ENCODE results near the gene UBL3.

Gene UBL3

DNA sequence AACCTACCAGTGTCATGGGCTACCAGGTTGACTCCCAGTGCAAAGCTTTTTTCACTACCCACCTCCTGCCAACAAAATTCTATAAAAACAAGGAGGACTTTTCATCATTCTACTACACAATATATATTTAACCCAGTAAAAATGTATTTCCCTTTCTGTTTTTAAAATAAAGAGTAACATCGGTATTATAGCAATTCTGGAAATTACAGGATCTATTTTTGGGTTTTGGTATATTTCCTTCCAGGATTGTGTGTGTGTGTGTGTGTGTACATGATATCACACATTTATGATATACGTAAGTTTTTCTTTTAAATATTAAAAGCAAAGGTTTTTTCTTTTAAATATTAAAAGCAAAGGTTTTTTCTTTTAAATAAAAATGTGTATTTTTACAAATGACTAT, 6.0 kb upstream of the UBL3 start:
- DNase-seq (ENCODE audit: low spot score), result no peak

DNA sequence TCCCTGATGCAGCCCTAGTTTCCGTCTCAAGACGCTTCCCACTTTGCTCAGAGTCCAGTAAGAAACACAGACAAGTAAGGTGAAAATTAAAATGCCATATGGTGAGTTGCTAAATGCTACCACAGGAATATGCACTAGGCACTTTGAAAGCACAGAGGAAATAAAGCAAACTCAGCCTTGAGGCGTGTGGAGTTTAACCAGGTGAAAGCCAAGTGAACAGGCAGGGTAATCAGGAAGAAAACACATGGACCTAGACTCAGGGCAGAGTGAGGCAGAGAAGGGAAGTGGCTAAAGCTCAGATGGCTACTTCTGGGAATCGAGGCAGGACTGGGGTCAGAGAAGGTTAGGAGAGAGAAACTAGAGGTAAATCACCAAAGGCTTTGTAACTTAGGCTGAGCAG, 5.4 kb upstream of the UBL3 start:
- DNase-seq (ENCODE audit: low spot score), result no peak

DNA sequence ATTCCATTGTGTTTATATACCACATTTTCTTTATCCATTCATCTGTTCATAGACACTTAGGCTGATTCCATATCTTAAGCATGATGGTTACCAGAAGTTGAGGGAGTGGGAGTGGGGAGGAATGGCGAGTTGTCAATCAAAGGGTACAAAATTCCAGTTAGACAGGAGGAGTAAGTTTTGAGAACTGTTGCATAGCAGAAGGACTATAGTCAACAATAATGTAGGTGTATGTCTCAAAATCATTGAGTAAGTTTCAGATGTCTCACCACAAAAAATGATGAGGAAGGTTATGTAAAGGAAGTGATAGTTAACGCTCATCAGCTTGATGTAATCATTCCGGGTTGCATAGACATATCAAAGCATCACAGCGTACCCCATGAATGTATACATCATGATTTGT, 4.6 kb upstream of the UBL3 start:
- no peak for DNase-seq (ENCODE audit: low spot score)

DNA sequence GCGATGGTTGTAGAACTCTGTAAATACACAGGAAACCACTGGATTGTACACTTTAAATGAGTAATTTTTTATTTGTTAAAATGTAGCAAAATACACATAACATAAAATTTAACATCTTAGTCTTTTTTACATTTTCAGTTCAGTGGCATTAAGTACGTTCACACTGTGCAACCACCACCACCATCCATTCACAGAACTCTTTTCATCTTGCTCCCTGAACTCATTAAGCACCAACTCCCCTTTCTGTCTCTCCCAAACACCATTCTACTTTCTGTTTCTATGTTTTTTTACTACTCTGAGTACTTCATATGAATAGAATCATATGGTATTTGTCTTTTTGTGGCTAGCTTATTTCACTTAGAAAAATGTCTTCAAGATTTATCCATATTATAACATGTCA, 2.7 kb upstream of the UBL3 start:
- no peak for DNase-seq (ENCODE audit: low spot score)

DNA sequence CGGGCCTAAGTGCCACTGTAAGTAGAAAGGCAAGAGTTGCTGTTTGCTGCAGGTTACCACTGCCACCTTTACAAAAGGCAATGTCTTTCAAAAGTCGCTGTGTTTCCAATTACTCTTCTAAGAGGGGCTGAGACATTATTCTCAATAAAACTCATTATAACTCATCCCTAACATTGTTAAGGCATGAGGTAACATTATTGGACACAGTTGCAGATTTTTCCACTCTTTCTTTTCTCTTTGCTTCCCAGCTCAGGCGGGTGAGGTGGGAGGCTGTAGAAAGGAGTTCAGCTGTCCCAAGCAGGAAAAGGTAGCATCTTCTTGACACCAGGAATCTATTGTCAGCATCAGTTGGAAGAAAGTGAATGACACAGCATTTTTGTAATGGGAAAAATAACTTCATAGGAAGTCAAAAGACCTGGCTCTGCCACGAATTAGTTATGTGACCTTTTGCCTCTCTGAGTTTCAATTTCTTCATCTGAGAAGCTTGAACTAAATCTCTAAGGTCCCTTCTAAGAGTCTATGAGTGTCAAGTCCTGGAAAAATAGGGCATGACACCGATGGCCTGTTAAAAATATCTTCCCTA, 2.1 kb upstream of the UBL3 start:
- no peak for DNase-seq (ENCODE audit: low spot score)

DNA sequence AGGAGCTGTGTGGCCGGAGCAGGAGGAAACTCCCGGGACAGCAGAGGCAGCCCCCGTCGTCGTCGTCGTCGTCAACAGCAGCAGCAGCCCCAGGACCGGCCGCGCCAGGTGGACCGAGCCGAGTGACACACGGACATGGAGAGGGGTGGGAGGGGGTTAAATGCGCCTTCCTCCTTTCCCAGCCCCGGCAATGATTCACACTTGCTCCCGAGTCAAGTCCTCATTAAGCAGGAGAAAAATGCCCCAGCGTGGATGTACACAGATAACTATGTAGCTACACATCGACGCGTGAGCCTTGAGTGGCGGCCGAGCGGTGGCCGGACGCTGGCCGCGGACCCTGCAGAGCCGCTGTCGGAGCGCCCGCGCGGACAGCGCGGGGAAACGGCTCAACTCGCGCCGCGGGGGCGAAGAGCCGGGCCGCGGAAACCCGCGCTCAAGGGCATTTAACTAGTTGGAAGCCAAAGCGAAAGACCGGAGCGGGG, 645 bp downstream of the UBL3 start:
- peak; percentile 47 for DNase-seq (ENCODE audit: low spot score)

DNA sequence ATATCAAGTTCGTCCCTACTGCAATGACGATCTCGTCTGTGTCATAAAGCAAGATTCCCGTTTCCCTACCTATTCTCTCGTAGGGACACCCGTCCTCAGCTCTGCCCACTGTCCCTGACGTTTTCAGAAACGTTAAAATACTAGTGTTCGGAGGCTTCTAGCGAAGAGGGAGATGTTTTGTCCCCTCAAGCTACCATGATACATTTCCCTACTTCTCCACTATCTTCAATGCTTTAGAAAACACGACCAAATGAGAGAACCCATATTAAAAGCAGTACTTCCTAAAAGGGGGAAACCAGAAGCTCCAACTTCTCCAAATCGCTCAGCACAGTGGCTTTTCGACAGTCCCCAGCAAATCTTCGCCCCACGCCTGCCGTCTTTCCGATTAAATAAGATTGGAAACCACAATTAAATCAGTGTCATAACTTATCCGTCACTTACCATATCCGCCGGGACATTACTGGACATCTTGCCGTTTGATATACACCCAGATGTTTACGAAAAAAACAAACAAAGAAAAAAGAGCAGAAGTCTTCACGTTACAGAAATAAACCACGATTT, 1.3 kb downstream of the UBL3 start:
- DNase-seq (ENCODE audit: low spot score), result no peak

DNA sequence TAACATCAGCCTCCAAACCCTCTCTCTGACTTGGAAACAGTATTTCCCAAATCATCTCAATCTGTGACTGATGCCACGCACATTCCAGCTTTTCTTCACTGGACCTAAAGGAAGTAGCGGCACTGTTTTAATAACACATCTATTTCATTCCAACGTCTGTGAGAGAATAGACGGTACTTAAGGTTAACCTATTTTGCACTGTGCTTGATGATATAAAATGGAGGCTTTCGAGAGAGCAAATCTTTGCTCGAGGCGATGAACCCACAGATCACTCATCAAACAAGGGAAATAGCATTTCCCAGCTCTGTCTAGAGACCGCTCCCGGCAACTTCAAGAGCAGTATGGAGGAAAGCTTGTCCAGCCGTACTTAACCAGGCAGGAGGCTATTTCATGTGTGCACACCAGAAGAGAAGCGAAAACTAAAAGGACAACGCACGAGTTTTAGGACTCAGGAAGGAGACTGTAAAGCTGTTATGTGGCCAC, 2.9 kb downstream of the UBL3 start:
- DNase-seq (ENCODE audit: low spot score), result peak; percentile 20

DNA sequence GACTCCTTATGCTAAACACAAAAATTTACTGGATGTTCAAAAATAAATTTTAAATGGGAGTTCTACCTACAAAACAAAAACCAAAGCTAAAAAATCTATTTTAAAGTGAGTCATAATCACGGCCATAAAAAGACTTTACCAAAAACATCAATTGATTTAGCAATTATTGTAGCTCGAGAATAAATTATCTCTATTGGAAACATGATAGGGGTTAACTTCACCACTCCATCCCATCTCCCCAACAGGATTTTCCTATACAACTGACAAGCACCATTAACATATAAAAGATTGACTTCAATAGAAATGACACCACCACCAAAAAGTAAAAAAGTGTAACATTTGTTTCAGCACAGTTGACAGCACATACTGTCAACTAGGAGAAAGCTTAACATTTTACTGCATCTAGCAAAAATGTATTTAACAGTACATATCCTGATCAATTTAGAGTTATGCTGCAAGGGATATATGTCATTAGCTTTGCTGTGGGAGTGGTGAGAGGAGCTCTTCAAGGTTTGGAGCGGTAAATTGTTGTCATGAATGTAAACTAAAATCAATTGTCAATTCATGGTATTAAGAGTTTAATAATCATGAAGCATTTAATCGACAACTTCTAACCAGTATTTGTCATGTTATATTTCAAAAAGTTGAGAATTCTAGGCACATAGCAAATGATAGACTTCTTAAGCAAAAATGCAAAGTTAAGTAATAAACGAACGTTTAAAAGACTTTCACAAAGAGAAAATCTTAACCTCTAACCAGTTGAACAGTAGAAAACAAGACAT, 3.8 kb downstream of the UBL3 start:
- no peak for DNase-seq (ENCODE audit: low spot score)

DNA sequence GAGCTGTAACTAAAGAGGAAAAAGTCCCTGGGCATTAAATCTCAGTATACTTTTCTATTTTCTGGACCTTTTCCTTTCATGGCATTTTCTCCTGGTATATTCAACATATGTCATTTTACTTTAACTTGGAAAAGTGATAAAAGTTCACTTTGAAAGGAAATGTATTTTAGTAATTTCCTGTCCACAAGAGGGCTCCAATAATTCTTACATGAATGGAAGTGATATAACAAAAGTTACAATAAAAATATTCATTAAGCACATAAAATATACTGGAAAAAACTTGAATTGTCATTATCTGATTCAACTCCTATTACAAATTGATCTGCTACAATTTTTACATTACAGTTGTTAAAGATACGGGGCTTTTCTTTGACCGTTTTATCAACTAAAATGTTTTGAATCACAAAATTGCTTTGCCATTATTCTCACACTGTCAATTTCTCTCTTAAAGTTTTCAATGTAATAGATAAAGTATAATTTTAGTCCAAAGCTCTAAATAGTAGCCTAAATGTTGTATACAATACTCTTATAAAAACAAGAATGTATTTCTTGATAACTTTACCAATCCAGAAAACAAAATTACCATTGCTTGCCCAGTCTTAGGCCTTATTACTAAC, 4.9 kb downstream of the UBL3 start:
- DNase-seq (ENCODE audit: low spot score), result no peak

DNA sequence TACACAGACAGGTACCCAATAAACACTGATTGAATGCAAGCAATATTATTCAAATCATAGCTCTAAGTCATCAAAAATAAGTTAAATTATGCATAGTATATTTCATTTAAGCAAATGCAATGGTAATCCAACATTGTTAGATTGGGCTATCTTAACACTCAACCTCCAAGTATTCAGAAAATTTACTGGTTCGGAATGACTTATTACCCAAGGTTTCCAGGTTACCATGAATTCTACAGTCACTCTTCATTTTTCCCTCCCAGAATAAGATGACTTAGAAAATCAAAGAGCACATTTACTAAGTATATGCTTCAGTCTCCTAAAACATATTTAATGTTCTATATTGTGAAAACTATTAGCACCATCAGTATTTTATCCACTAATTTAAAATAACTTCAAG, 6.0 kb downstream of the UBL3 start:
- DNase-seq (ENCODE audit: low spot score), result peak; percentile 9

DNA sequence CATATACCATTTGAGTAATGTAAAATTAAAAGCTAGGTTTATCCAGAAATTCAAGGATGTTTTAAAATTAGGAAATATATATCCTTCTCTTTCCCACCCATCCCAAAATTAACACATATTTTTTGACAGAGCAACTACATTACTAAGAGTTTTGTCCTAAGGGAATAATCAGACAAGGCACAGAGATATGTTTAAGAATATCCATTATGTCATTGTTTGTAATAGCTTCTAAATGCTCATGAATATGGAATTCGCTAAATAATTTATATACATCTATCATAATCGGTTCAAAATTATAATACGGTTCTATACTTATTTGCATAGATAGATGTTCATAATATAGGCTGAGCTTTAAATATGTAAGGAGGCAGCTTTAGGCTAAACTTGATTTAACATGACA, 9.8 kb downstream of the UBL3 start:
- DNase-seq (ENCODE audit: low spot score), result no peak

DNA sequence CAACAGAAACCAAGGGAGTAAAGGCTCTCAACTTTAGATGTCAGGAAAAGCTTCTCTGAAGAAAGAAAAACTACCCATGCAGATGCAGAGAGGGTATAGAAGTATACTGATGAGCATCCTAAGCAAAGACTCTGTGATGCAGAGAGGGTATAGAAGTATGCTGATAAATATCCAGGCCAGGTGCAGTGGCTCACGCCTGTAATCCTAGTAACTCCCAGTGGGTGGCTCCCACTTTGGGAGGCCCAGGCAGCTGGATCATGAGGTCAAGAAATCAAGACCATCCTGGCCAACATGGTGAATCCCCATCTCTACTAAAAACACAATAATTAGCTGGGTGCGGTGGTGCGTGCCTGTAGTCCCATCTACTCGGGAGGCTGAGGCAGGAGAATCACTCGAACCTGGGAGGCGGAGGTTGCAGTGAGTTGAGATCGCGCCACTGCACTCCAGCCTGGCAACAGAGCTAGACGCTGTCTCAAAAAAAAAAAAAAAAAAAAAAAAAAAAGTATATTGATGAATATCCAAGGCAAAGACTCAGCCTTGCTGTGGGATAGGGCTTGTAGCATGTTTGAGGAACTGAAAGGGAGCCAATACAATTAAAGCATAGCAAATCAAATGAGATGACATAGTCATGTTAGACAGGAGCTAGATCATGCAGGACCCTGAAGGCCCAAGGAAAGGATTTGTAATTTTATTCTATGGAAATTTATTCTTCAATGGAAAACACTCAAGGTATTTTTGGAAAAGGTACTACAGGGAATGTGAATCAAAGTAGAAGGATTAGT, 14.9 kb downstream of the UBL3 start:
- DNase-seq (ENCODE audit: low spot score), result no peak

DNA sequence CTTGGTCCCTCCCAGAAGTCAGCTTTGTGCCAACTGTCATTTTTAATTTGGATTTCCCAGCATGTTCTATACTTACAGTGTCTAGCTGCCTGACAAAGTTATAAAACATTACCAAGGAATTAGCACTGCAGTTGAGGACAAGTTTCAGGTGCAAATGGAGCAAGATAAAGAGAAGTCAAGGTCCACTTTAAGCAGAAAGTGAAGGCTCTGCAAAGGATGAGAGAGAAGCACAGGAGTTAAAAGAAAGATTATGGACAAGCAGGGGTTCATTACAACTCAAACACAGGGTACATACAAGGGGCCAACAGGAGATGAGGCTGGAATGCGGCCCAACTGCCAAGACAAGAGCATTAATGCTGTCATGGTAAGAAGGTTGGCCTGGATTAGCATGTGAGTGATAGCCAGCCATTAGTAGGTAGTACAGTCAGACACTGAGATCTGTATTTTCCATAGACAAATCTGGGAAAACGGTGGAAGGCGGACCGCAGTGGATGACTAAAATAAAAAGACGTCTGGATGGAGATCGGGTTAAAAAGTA, 17.6 kb downstream of the UBL3 start:
- no peak for DNase-seq (ENCODE audit: low spot score)

DNA sequence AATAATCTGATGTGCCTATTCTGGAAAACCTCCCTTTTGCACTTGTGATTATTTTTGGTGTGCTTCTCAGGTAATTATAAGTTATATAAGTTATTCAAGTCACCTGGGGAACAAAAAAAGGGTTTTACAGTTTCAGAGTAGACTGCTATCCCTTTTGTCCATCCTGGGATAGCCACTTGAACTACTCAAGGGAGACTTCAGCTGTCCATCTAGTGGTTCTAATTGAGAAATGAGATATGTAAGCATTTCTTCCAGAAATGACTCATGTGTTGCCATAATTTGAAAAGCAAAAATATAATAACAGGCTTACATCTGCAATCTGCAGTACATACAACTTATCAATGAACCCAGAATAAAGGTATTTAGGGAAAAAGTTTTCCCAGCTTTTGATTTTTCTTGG, 20.4 kb downstream of the UBL3 start:
- DNase-seq (ENCODE audit: low spot score), result no peak

DNA sequence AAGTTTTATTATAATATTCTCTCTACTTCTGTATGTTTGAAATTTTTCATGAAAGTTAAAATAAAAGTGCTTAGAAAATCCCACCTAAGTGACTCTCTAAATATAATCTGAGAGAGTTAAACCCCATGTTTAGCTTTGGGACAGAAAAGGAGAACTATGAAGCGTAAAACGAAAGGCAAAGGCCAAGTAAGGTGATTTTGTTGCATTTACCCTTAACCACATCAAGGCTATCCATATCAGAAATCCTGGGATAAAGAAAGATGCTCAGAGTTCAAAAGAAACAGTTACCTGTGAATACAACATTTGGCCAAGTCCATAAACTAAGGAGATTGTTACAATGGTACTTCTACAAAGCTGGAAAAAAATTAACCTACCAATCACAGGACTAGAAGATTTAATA, 31.3 kb downstream of the UBL3 start:
- no peak for DNase-seq (ENCODE audit: low spot score)

DNA sequence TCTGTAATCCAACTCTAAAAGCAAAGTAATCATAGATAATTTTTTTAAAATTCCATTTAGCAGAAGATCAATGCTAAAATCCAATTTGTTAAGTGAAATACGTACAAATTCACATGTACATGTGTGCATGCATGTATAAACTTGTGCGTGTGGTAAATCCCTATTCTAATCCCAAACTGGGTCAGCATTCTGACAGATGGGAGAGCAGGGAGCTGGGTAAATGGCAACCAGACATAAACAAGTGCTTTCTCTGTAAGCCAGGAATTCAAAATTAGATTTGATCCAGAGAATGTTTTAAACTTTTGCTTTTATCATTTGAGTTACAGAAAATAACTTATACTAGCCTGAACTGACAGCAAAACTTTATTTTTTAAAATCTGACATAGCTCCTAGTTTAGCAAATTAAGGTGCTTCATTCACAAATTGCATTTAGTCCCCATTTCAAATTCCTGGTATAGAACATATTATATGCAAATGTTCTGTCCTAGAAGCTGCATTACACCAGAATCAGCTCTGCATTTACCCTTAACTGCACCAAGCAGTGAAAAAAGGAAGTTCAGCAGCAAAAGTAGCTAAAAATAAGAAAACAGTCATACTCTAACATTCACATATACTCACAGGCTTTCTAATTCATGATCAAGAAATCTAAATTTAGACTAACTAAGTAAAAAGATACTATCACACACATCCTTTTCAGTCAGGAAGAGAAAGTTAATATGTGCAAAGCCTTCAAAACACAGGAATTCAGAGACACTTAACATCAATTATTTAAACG, 32.6 kb downstream of the UBL3 start:
- no peak for DNase-seq (ENCODE audit: low spot score)

DNA sequence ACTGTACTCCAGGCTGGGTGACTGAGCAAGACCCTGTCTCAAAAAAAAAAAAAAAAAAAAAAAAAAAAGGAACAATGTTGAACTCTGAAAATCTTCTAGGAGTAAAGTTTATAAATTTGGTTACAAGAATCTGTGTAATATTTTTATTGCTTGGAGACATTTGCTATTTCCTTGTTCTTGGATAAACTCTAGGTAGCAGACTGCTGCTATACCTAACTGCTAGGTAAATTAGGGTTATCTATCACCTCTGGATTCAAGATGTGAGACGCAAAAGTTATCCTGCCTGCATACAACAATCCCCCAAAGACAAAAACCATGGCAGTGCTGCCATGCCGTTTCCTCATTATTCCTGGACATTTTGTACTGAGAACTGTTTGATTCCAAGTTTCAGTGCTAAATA, 33.7 kb downstream of the UBL3 start:
- DNase-seq (ENCODE audit: low spot score), result no peak

DNA sequence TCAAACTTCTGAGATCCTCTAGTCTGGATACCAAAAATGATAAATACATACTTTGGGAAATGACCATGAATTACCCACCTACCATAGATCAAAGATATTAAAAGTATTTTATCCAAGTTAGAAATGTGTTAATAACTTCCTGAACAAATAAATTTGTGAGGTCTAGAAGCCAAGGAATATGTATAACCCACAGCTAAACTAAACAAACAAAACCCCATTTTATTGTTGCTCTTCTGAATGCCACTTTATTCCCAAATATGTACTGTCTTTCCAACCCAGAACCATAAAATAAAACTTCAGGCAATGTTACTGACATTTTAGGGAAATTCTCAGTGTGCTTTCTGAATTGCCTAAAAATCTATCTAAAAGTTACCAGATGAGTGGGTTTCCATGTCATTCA, 35.1 kb downstream of the UBL3 start:
- DNase-seq (ENCODE audit: low spot score), result no peak

DNA sequence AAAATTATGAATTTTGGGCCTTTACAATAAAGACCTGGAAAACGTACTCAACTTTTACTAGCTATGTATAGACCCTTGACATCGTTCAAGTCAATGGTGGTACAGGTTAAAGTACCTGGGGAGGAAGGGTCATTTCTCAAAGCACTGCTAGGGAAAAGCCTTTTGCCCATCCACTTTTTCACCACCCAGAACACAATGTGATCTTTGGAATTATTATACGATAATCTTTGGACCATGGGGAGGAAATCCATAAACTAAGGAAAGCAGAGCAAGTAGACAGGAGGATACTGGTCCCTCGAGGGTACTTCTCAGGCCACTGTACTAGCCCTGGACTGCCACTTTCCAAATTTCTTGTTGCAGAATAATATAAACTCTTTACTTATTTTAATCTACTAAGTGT, 39.5 kb downstream of the UBL3 start:
- no peak for DNase-seq (ENCODE audit: low spot score)

DNA sequence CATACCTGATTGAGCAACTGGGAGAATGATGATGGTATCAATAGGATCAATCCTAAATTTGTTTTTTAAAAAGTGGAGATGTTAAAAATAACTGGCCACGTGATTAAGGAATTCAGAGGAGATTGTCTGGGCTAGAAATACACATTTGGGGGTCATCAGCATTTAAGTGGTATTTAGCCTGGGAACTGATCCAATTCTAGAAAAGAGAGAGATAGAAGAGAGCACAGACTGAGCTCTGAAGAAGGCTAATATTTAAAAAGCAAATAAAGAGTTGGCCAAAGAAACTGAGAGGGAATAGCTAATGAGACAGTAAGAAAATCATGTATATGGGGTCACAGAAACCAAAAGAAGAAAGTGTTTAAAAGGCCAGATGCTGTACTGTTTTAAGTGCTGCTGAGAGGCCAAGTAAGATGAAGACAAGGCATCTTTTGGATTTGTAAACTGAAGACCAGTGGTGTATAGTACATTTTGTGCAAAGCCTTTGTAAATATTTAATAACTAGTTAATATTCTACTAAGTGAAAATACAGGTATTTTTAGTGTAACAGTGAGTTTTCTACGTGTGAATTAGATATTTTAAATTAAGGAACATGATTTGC, 40.2 kb downstream of the UBL3 start:
- no peak for DNase-seq (ENCODE audit: low spot score)
